HAP-1 (cell line): ENCODE measurements around the gene CHN2.

Source experiments
- DNase-seq, 2 experiments: peaks; one replicate each; pipeline ENCODE4 v3.0.0-alpha.2; 2016 to 2020; ENCODE audit warnings: low spot score in 2 of 2
- H3K27me3 ChIP-seq: fragments of 250-450 bp; sonication (Bioruptor Pico); 2 replicates; pipeline ENCODE4 v1.5.1; 2020; ENCODE audit warnings: low read depth, mild to moderate bottlenecking, moderate library complexity
- H3K36me3 ChIP-seq: fragments of 250-450 bp; sonication (Bioruptor Pico); replicated peaks from 2 replicates; pipeline ENCODE4 v1.5.1; 2020; ENCODE audit warnings: mild to moderate bottlenecking
- H3K4me1 ChIP-seq: fragments of 250-450 bp; sonication (Bioruptor Pico); 2 replicates; pipeline ENCODE4 v1.5.1; 2020; ENCODE audit warnings: mild to moderate bottlenecking
- H3K4me3 ChIP-seq: fragments of 250-450 bp; sonication (Bioruptor Pico); 2 replicates; pipeline ENCODE4 v1.5.1; 2020; ENCODE audit warnings: mild to moderate bottlenecking, moderate library complexity
- H3K9me3 ChIP-seq: fragments of 250-450 bp; sonication (Bioruptor Pico); 2 replicates; pipeline ENCODE4 v1.5.1; 2020; ENCODE audit warnings: mild to moderate bottlenecking, moderate library complexity
- in situ Hi-C: fragments of 300-500 bp; cut with MboI; formaldehyde crosslinking; loops from 3 replicates; pipeline ENCODE4 v1.14.3; 2020; ENCODE audit warnings: low sequenced_read_pairs, inconsistent platforms, mixed read lengths

Gene CHN2

GRCh38 chr7:29364661-29365060 is 170.1 kb downstream of the CHN2 start:
- Histone ChIP-seq H3K4me3 (no peak overlapping the region), H3K36me3 (no peaks in the 10 kb centered on the region), H3K4me1 (no peaks in the 10 kb centered on the region), H3K27me3 (no peaks in the 10 kb centered on the region), H3K9me3 (no peaks in the 10 kb centered on the region)
- no peak for DNase-seq
- in situ Hi-C loops, result no loop called here

- Histone ChIP-seq H3K9me3 (no peaks in the 10 kb centered on the region), H3K36me3 (no peaks in the 10 kb centered on the region), H3K27me3 (no peaks in the 10 kb centered on the region), H3K4me3 (no peak overlapping the region), H3K4me1 (no peaks in the 10 kb centered on the region)
- in situ Hi-C loops, result no loop called here
- no peak for DNase-seq
These were observed 170.8 kb downstream of the CHN2 start for GRCh38 chr7:29365423-29365822.

GRCh38 chr7:29367784-29368183 is 173.2 kb downstream of the CHN2 start:
- H3K4me1 ChIP-seq, result 0 out of 2 replicates have a peak, but pooled peaks cover 3% of the 10 kb centered on the region
- no peaks in the 10 kb centered on the region for H3K36me3 ChIP-seq
- DNase-seq, result no peak
- H3K27me3 ChIP-seq, result 0 out of 2 replicates have a peak, but pooled peaks cover 2% of the 10 kb centered on the region
- H3K9me3 ChIP-seq, result no peaks in the 10 kb centered on the region
- in situ Hi-C loops, result no loop called here
- H3K4me3 ChIP-seq, result no peak overlapping the region

- no peak for DNase-seq
- Histone ChIP-seq H3K4me3 (no peak overlapping the region), H3K36me3 (no peaks in the 10 kb centered on the region), H3K9me3 (no peaks in the 10 kb centered on the region), H3K4me1 (0 out of 2 replicates have a peak, but pooled peaks cover 3% of the 10 kb centered on the region), H3K27me3 (0 out of 2 replicates have a peak, but pooled peaks cover 2% of the 10 kb centered on the region)
- in situ Hi-C loops, result no loop called here
These were observed 175.4 kb downstream of the CHN2 start for GRCh38 chr7:29369909-29370488.

- Histone ChIP-seq H3K4me3 (no peak overlapping the region), H3K9me3 (no peaks in the 10 kb centered on the region)
- in situ Hi-C loops, result no loop called here
These were observed 176.1 kb downstream of the CHN2 start for GRCh38 chr7:29370531-29371314.

GRCh38 chr7:29371472-29371871 is 176.9 kb downstream of the CHN2 start:
- H3K9me3 ChIP-seq, result no peaks in the 10 kb centered on the region
- DNase-seq, result no peak
- 0 out of 2 replicates have a peak, but pooled peaks cover 2% of the 10 kb centered on the region for H3K27me3 ChIP-seq
- no peaks in the 10 kb centered on the region for H3K36me3 ChIP-seq
- H3K4me1 ChIP-seq, result 0 out of 2 replicates have a peak, but pooled peaks cover 3% of the 10 kb centered on the region
- no peak overlapping the region for H3K4me3 ChIP-seq
- in situ Hi-C loops, result no loop called here

More at GRCh38 chr7:29370531-29371314, 176.1 kb downstream of the CHN2 start:
- no peaks in the 10 kb centered on the region for H3K36me3 ChIP-seq
- no peak for DNase-seq
- H3K27me3 ChIP-seq, result 0 out of 2 replicates have a peak, but pooled peaks cover 2% of the 10 kb centered on the region
- 0 out of 2 replicates have a peak, but pooled peaks cover 3% of the 10 kb centered on the region for H3K4me1 ChIP-seq

- Histone ChIP-seq H3K36me3 (no peaks in the 10 kb centered on the region), H3K4me3 (no peak overlapping the region), H3K9me3 (no peaks in the 10 kb centered on the region), H3K4me1 (0 out of 2 replicates have a peak, but pooled peaks cover 3% of the 10 kb centered on the region), H3K27me3 (0 out of 2 replicates have a peak, but pooled peaks cover 2% of the 10 kb centered on the region)
- in situ Hi-C loops, result no loop called here
- no peak for DNase-seq
These were observed 177.9 kb downstream of the CHN2 start for GRCh38 chr7:29372351-29373090.

GRCh38 chr7:29375641-29376562 is 181.3 kb downstream of the CHN2 start:
- no peak for DNase-seq
- in situ Hi-C loops, result no loop called here
- 0 out of 2 replicates have a peak, but pooled peaks cover 3% of the 10 kb centered on the region for H3K4me1 ChIP-seq
- peaks cover 9% of the 10 kb centered on the region; the same call in 1 of the 2 replicates for H3K27me3 ChIP-seq
- no peaks in the 10 kb centered on the region for H3K9me3 ChIP-seq
- H3K4me3 ChIP-seq, result no peak overlapping the region
- H3K36me3 ChIP-seq, result no peaks in the 10 kb centered on the region

- peaks cover 6% of the 10 kb centered on the region; the same call in 1 of the 2 replicates for H3K27me3 ChIP-seq
- H3K4me3 ChIP-seq, result no peak overlapping the region
- in situ Hi-C loops, result no loop called here
- no peaks in the 10 kb centered on the region for H3K36me3 ChIP-seq
- no peak for DNase-seq
- H3K9me3 ChIP-seq, result no peaks in the 10 kb centered on the region
- 0 out of 2 replicates have a peak, but pooled peaks cover under 1% of the 10 kb centered on the region for H3K4me1 ChIP-seq
These were observed 183.1 kb downstream of the CHN2 start for GRCh38 chr7:29377718-29378117.

GRCh38 chr7:29379551-29379950 is 185.0 kb downstream of the CHN2 start:
- H3K4me1 ChIP-seq, result no peaks in the 10 kb centered on the region
- no peaks in the 10 kb centered on the region for H3K9me3 ChIP-seq
- no peak for DNase-seq
- H3K27me3 ChIP-seq, result peaks cover 6% of the 10 kb centered on the region; the same call in 1 of the 2 replicates
- H3K36me3 ChIP-seq, result no peaks in the 10 kb centered on the region
- in situ Hi-C loops, result no loop called here
- no peak overlapping the region for H3K4me3 ChIP-seq

GRCh38 chr7:29381206-29382094 is 186.9 kb downstream of the CHN2 start:
- no peaks in the 10 kb centered on the region for H3K36me3 ChIP-seq
- H3K4me1 ChIP-seq, result peaks cover 11% of the 10 kb centered on the region
- no peak for DNase-seq
- H3K9me3 ChIP-seq, result peaks cover 10% of the 10 kb centered on the region; the same call in 1 of the 2 replicates
- peaks cover 6% of the 10 kb centered on the region; the same call in 1 of the 2 replicates for H3K27me3 ChIP-seq
- no peak overlapping the region for H3K4me3 ChIP-seq
- in situ Hi-C loops, result no loop called here

GRCh38 chr7:29384277-29384676 is 189.7 kb downstream of the CHN2 start:
- Histone ChIP-seq H3K36me3 (no peaks in the 10 kb centered on the region), H3K9me3 (peaks cover 10% of the 10 kb centered on the region; the same call in 1 of the 2 replicates), H3K4me3 (no peak overlapping the region), H3K4me1 (peaks cover 20% of the 10 kb centered on the region), H3K27me3 (peaks cover 12% of the 10 kb centered on the region)
- no peak for DNase-seq
- in situ Hi-C loops, result no loop called here
